Measurements from ENCODE around the gene ADAMTSL5. TPM values are rescaled to one million over a fixed set of nuclear protein-coding genes. Genes with fewer than 3 reads are reported as not detected.
"Not testable (repeated sequence)": the region's sequence is repeated elsewhere in the genome, so short reads cannot be mapped to it uniquely, and the experiment has no call there.

The ADAMTSL5 gene
- total RNA-seq, 1 experiment from 2014 or later, result 23.9 TPM

GRCh38 chr19:1538978-1539377 lies 26.2 kb upstream of the ADAMTSL5 start:
- no peak for DNase-seq
- POLR2A ChIA-PET, result no interaction called here
- Histone ChIP-seq H3K4me1 (no peaks in the 10 kb centered on the region), H3K4me3 (ENCODE audit: low read depth, low read length) (no peak overlapping the region), H3K36me3 (ENCODE audit: control insufficient read depth, insufficient read depth, low read length) (no peaks in the 10 kb centered on the region), H3K27me3 (replicated peaks; ENCODE audit: control insufficient read depth, insufficient read depth, low read length) (no peaks in the 10 kb centered on the region), H3K9me3 (no peaks in the 10 kb centered on the region)
- Mint-ChIP-seq H3K9me3 (ENCODE audit: unreplicated experiment) (no peaks in the 10 kb centered on the region), H3K36me3 (ENCODE audit: insufficient read depth, unreplicated experiment) (no peaks in the 10 kb centered on the region), H3K4me3 (ENCODE audit: unreplicated experiment) (no peak overlapping the region), H3K27ac (ENCODE audit: unreplicated experiment) (no peak overlapping the region), H3K4me1 (ENCODE audit: low read depth, unreplicated experiment) (no peaks in the 10 kb centered on the region), H3K27me3 (ENCODE audit: insufficient read depth, unreplicated experiment) (peaks cover 3% of the 10 kb centered on the region)
- intact Hi-C loops (cut with micrococcal nuclease; ENCODE audit: unreplicated experiment), result no loop called here
- TF ChIP-seq CTCF (IDR thresholded peaks at IDR 0.05; ENCODE audit: insufficient read depth in 1 of 2, low read depth in 1 of 2, low read length in 1 of 2, severe bottlenecking in 1 of 2, unreplicated experiment in 1 of 2), result no peak
- BruUV-seq (replicated peaks), result no TSS peak
- CTCF ChIA-PET, result no interaction called here

GRCh38 chr19:1535699-1536098 lies 22.9 kb upstream of the ADAMTSL5 start:
- H3K27ac Mint-ChIP-seq (ENCODE audit: unreplicated experiment); H3K27me3 ChIP-seq (replicated peaks; ENCODE audit: control insufficient read depth, insufficient read depth, low read length); H3K9me3 Mint-ChIP-seq (ENCODE audit: unreplicated experiment); H3K4me1 Mint-ChIP-seq (ENCODE audit: low read depth, unreplicated experiment); H3K9me3 ChIP-seq; H3K36me3 Mint-ChIP-seq (ENCODE audit: insufficient read depth, unreplicated experiment); intact Hi-C loops (cut with micrococcal nuclease; ENCODE audit: unreplicated experiment); H3K27me3 Mint-ChIP-seq (ENCODE audit: insufficient read depth, unreplicated experiment); H3K36me3 ChIP-seq (ENCODE audit: control insufficient read depth, insufficient read depth, low read length); H3K4me3 ChIP-seq (ENCODE audit: low read depth, low read length); DNase-seq; H3K4me1 ChIP-seq; H3K4me3 Mint-ChIP-seq (ENCODE audit: unreplicated experiment); BruUV-seq (replicated peaks): not testable (repeated sequence)
- ChIA-PET CTCF (interaction anchor here (0.6 kb wide), 1 partner anchor 81 kb away, joined by 5 read pairs; no protein-coding TSS in a partner anchor), POLR2A (interaction anchor here (0.6 kb wide), 1 partner anchor 9 kb away, joined by 4 read pairs; no protein-coding TSS in a partner anchor)

- BruUV-seq (replicated peaks), result no TSS peak
- no peaks in the 10 kb centered on the region for H3K9me3 ChIP-seq
- H3K4me3 Mint-ChIP-seq (ENCODE audit: unreplicated experiment), result no peak overlapping the region
- H3K27ac Mint-ChIP-seq (ENCODE audit: unreplicated experiment), result no peak overlapping the region
- no peaks in the 10 kb centered on the region for H3K27me3 ChIP-seq (replicated peaks; ENCODE audit: control insufficient read depth, insufficient read depth, low read length)
- no peaks in the 10 kb centered on the region for H3K4me1 ChIP-seq
- TF ChIP-seq CTCF (IDR thresholded peaks at IDR 0.05; ENCODE audit: insufficient read depth in 1 of 2, low read depth in 1 of 2, low read length in 1 of 2, severe bottlenecking in 1 of 2, unreplicated experiment in 1 of 2), result no peak
- H3K4me1 Mint-ChIP-seq (ENCODE audit: low read depth, unreplicated experiment), result no peaks in the 10 kb centered on the region
- peaks cover 5% of the 10 kb centered on the region for H3K36me3 Mint-ChIP-seq (ENCODE audit: insufficient read depth, unreplicated experiment)
- no peak overlapping the region for H3K4me3 ChIP-seq (ENCODE audit: low read depth, low read length)
- CTCF ChIA-PET, result interaction anchor here (0.5 kb wide), 1 partner anchor 21 kb away, joined by 5 read pairs; no protein-coding TSS in a partner anchor
- no peaks in the 10 kb centered on the region for H3K9me3 Mint-ChIP-seq (ENCODE audit: unreplicated experiment)
- POLR2A ChIA-PET, result no interaction called here
- H3K36me3 ChIP-seq (ENCODE audit: control insufficient read depth, insufficient read depth, low read length), result no peaks in the 10 kb centered on the region
- no peaks in the 10 kb centered on the region for H3K27me3 Mint-ChIP-seq (ENCODE audit: insufficient read depth, unreplicated experiment)
- intact Hi-C loops (cut with micrococcal nuclease; ENCODE audit: unreplicated experiment), result no loop called here
- DNase-seq, result no peak
These were observed 22.2 kb upstream of the ADAMTSL5 start for GRCh38 chr19:1534972-1535371.
